Activated CD8-positive, alpha-beta T cell treated with anti-CD3 and anti-CD28 coated beads for 36 hours (primary cell): ENCODE data around the gene KLF16. TPM values are rescaled to one million over a fixed set of nuclear protein-coding genes. Genes with fewer than 3 reads are reported as not detected.

Experiments
- ATAC-seq: fragments of 200-7000 bp; cut with Tn5 transposase; one replicate; pipeline ENCODE4 v1.10.0; 2021; ENCODE audit warnings: mild to moderate bottlenecking, moderate library complexity
- CTCF ChIA-PET: fragments of 350-600 bp; sonication (Branson Sonifier 250); formaldehyde crosslinking; loops from one replicate; lab custom pipeline; 2021; ENCODE audit warnings: antibody characterized with exemption; lab: Charles Lee
- POLR2A ChIA-PET: fragments of 350-600 bp; sonication (Branson Sonifier 250); formaldehyde crosslinking; loops from one replicate; lab custom pipeline; 2021; ENCODE audit warnings: antibody characterized with exemption; lab: Charles Lee
- DNase-seq: peaks from one replicate; pipeline ENCODE4 v3.0.0-alpha.2; 2020
- H3K27ac Mint-ChIP-seq: one replicate; pipeline ENCODE4 v1.8.0; 2021; ENCODE audit warnings: mild to moderate bottlenecking, mixed read lengths
- H3K27me3 Mint-ChIP-seq: one replicate; pipeline ENCODE4 v1.8.0; 2021; ENCODE audit warnings: mixed read lengths
- H3K36me3 Mint-ChIP-seq: one replicate; pipeline ENCODE4 v1.8.0; 2021; ENCODE audit warnings: low read depth, mixed read lengths
- H3K4me1 Mint-ChIP-seq: one replicate; pipeline ENCODE4 v1.8.0; 2021; ENCODE audit warnings: low read depth, mixed read lengths
- H3K4me3 Mint-ChIP-seq: one replicate; pipeline ENCODE4 v1.8.0; 2021; ENCODE audit warnings: mild to moderate bottlenecking, moderate library complexity, mixed read lengths
- H3K9me3 Mint-ChIP-seq: one replicate; pipeline ENCODE4 v1.8.0; 2021; ENCODE audit warnings: mixed read lengths
- intact Hi-C: fragments of 100-400 bp; cut with micrococcal nuclease; formaldehyde crosslinking; loops from one replicate; pipeline ENCODE4 v1.10.0; 2022
- total RNA-seq, 2 experiments: library from RNA; stranded (reverse); gene quantifications; one replicate each; pipeline ENCODE4 v1.2.3, GENCODE V29; 2021
- TF ChIP-seq, protein P1 (sequence below): fragments of 200-600 bp; IDR thresholded peaks from one replicate; pipeline ENCODE4 v1.8.0; 2022; ENCODE audit warnings: antibody characterized with exemption, mild to moderate bottlenecking

KLF16 gene
- total RNA-seq, 2 experiments from 2014 or later, result 25.6 to 27.7 TPM

DNA sequence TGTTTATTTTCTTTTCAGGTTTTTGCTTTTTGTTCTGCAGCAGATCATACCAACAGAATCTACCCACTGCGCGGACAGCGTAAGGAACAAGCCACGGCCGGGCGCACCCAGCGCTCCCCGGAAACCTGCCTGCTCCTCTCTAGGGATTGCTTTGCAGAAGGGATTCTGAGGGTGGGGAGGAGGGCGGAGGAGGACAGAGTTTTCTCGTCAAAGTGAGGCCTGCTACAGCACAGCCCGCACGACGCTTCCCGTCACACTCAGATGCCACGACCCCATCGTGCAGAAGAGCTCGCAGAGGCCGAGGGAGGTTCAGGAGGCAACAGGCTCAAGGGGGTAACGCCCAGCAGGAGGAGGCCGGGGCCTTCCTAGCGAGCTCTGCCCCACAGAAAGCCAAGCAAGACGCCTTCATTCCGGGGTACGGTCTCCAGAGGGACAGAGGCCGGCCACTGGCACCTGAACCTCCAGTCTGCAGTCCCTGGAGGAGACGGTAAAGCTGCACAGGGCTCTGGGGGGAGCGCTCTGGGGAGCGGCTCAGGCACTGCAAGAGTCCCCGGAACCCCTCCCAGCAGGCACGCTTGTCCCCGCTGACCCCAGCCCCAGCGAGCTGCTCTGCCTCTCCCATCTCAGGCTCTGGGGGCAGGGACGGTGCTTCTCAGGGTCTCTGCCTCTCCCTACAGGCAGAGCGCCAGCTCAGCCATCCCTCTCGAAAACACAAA, 22.0 kb downstream of the KLF16 start:
- Mint-ChIP-seq H3K4me3 (no peak overlapping the region), H3K27me3 (no peaks in the 10 kb centered on the region), H3K9me3 (no peaks in the 10 kb centered on the region), H3K36me3 (peaks cover 8% of the 10 kb centered on the region), H3K27ac (no peak overlapping the region), H3K4me1 (peaks cover 43% of the 10 kb centered on the region)
- TF ChIP-seq, protein P1, sequence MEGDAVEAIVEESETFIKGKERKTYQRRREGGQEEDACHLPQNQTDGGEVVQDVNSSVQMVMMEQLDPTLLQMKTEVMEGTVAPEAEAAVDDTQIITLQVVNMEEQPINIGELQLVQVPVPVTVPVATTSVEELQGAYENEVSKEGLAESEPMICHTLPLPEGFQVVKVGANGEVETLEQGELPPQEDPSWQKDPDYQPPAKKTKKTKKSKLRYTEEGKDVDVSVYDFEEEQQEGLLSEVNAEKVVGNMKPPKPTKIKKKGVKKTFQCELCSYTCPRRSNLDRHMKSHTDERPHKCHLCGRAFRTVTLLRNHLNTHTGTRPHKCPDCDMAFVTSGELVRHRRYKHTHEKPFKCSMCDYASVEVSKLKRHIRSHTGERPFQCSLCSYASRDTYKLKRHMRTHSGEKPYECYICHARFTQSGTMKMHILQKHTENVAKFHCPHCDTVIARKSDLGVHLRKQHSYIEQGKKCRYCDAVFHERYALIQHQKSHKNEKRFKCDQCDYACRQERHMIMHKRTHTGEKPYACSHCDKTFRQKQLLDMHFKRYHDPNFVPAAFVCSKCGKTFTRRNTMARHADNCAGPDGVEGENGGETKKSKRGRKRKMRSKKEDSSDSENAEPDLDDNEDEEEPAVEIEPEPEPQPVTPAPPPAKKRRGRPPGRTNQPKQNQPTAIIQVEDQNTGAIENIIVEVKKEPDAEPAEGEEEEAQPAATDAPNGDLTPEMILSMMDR, result no peak
- no peak for DNase-seq
- ChIA-PET CTCF (interaction anchor here (3.0 kb wide), 1 partner anchor 15 kb away, joined by 13 read pairs; no protein-coding TSS in a partner anchor), POLR2A (interaction anchor here (1.0 kb wide), 1 partner anchor 11 kb away, joined by 4 read pairs; no protein-coding TSS in a partner anchor)
- no peak for ATAC-seq
- intact Hi-C loops, result no loop called here

DNA sequence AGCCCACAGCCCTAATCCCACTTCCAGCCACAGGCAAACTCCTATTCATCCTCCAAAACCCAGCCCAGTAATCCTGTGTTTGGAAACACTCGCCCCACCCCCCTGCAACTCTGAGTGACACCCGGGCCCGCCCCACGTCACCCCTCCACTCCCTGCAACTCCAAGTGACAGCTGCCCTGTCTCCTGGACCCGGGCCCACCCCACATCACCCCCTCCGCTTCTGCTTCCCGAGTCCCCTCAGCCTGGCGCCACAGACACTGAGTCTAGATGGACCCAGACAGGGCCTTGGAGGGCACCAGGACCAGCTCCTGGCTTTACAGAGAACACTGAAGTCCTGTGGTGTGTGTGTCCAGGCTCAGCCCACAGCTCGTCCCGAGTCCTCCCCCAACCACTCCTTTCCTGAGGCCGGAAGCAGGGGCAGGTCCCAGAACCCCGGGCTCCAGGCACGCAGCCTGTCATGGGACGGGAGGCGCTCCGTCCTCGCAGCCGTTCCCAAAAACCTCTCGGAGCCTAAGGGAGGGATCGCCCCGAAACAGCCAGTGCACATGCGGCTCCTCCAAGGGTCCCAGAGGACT, 22.8 kb downstream of the KLF16 start:
- H3K27ac Mint-ChIP-seq, result no peak overlapping the region
- H3K36me3 Mint-ChIP-seq, result peaks cover 2% of the 10 kb centered on the region
- CTCF ChIA-PET, result interaction anchor here (3.0 kb wide), 1 partner anchor 15 kb away, joined by 13 read pairs; no protein-coding TSS in a partner anchor
- H3K9me3 Mint-ChIP-seq, result no peaks in the 10 kb centered on the region
- no peaks in the 10 kb centered on the region for H3K27me3 Mint-ChIP-seq
- ATAC-seq, result no peak
- DNase-seq, result no peak
- TF ChIP-seq, protein P1, result no peak
- intact Hi-C loops, result no loop called here
- H3K4me3 Mint-ChIP-seq, result no peak overlapping the region
- H3K4me1 Mint-ChIP-seq, result peaks cover 39% of the 10 kb centered on the region
- POLR2A ChIA-PET, result interaction anchor here (1.0 kb wide), 1 partner anchor 11 kb away, joined by 4 read pairs; no protein-coding TSS in a partner anchor

DNA sequence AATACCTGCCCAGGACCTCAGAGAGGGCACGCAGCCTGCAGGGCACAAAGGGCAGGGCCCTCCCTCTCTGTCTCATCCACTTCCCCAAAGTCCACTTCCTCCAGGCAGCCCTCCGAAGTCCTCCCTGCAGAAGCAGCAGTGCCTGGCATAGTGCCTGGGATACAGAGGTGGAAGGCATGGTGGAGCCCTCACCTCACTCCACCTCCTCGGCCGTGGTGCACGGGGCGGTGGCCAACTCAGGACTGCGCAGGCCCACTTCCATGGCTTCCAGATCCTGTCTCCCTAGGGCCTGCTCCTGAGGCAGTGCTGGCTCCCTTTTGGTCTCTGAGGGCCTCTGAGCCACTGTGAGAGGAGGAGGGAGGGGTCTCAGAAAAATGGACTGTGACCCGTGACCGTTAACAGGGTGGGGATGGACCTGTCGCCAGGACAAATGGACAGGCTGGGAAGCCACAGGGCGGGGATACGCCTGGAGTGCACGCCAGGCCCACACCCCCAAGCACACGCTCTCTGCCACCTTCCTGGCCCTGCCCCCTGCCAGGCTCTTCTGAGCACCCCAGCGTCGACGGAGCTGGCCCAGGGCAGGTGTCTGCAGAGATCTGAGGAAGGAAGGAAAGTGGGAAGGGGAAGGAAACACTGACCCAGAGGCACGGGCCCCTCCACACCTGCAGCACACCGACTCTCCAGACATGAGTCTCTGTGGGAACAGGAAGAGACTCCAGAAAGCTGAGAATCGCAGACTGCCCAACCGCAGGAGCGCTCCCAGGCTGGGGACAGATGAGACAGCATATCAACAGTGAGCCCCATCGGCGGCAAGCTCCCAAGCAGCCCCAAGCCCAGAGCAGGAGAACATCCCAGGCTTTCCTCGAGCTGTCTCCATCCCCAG, 23.5 kb downstream of the KLF16 start:
- DNase-seq (no peak), ATAC-seq (no peak)
- peaks cover 2% of the 10 kb centered on the region for H3K36me3 Mint-ChIP-seq
- ChIA-PET CTCF (interaction anchor here (0.6 to 3.8 kb wide), 5 partner anchors 9 to 836 kb away, joined by 3 to 57 read pairs (median 13); no protein-coding TSS in a partner anchor), POLR2A (interaction anchor here (0.7 to 1.0 kb wide), 2 partner anchors 9 to 10 kb away, joined by 3 to 4 read pairs; no protein-coding TSS in a partner anchor)
- H3K27ac Mint-ChIP-seq, result no peak overlapping the region
- no peak overlapping the region for H3K4me3 Mint-ChIP-seq
- TF ChIP-seq, protein P1, result no peak
- no peaks in the 10 kb centered on the region for H3K9me3 Mint-ChIP-seq
- H3K4me1 Mint-ChIP-seq, result peaks cover 39% of the 10 kb centered on the region
- H3K27me3 Mint-ChIP-seq, result no peaks in the 10 kb centered on the region
- intact Hi-C loops, result no loop called here

DNA sequence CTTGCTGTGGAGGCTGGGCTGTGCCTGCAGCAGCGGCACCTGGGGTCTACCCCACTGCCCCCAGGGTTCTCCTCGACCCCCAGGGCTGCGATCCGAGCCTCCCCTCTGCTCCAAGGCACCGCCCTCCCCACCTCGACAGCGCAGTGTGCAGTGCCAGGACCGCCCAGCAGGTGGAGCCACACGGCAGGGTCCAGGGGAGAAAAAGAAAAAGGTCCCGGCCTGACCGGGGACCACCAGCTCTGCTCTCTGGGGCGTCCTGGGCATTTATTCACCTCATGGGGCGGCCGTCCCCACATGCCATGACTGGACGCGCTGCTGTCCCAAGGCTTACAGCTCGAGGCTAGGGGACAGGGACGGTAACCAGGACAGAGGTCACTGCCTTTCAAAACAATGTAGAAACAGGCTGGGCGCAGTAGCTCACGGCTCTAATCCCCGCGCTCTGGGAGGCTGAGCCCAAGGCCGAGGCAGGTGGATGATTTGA, 25.7 kb downstream of the KLF16 start:
- ChIA-PET CTCF (interaction anchor here (0.8 to 3.8 kb wide), 13 partner anchors 9 to 424 kb away, joined by 3 to 57 read pairs (median 5); no protein-coding TSS in a partner anchor), POLR2A (interaction anchor here (1.0 to 3.7 kb wide), 3 partner anchors 9 to 21 kb away, joined by 3 to 16 read pairs (median 3); no protein-coding TSS in a partner anchor)
- no peaks in the 10 kb centered on the region for H3K27me3 Mint-ChIP-seq
- no peaks in the 10 kb centered on the region for H3K9me3 Mint-ChIP-seq
- no peak overlapping the region for H3K27ac Mint-ChIP-seq
- no peak overlapping the region for H3K4me3 Mint-ChIP-seq
- DNase-seq (peak; percentile 71), ATAC-seq (peak; percentile 95)
- peaks cover 26% of the 10 kb centered on the region for H3K4me1 Mint-ChIP-seq
- peaks cover 2% of the 10 kb centered on the region for H3K36me3 Mint-ChIP-seq
- intact Hi-C loops, result no loop called here
- TF ChIP-seq, protein P1, result peak; percentile 94
